ENCODE results near the gene DDX10. TPM values are rescaled to one million over a fixed set of nuclear protein-coding genes. Genes with fewer than 3 reads are reported as not detected.
"Not testable (repeated sequence)": the region's sequence is repeated elsewhere in the genome, so short reads cannot be mapped to it uniquely, and the experiment has no call there.

DDX10 gene
- 20.7 TPM for polyA plus RNA-seq (ENCODE audit: insufficient read length)

- DNase-seq (ENCODE audit: low read depth) = peak; percentile 93
Observed at GRCh38 chr11:108664730-108665525, at the start of gene DDX10. DDX10 (plus strand) TSS chr11:108665069; CDS start chr11:108665154, 85 bp downstream.

- no peak for DNase-seq (ENCODE audit: low read depth)
Observed at GRCh38 chr11:108616549-108616948, 48.3 kb upstream of the DDX10 start.

- no peak for DNase-seq (ENCODE audit: low read depth)
Observed at GRCh38 chr11:108617055-108617454, 47.8 kb upstream of the DDX10 start.

GRCh38 chr11:108618529-108618928, 46.3 kb upstream of the DDX10 start:
- DNase-seq (ENCODE audit: low read depth) = no peak

- no peak for DNase-seq (ENCODE audit: low read depth)
Observed at GRCh38 chr11:108620958-108621772, 43.7 kb upstream of the DDX10 start.

GRCh38 chr11:108622341-108622740, 42.5 kb upstream of the DDX10 start:
- no peak for DNase-seq (ENCODE audit: low read depth)

- DNase-seq (ENCODE audit: low read depth) = no peak
Observed at GRCh38 chr11:108624196-108624925, 40.5 kb upstream of the DDX10 start.

- no peak for DNase-seq (ENCODE audit: low read depth)
Observed at GRCh38 chr11:108628326-108628725, 36.5 kb upstream of the DDX10 start.

GRCh38 chr11:108628812-108629211, 36.1 kb upstream of the DDX10 start:
- DNase-seq (ENCODE audit: low read depth) = no peak

- no peak for DNase-seq (ENCODE audit: low read depth)
Observed at GRCh38 chr11:108629274-108629673, 35.6 kb upstream of the DDX10 start.

- no peak for DNase-seq (ENCODE audit: low read depth)
Observed at GRCh38 chr11:108632041-108632704, 32.7 kb upstream of the DDX10 start.

GRCh38 chr11:108635106-108635505, 29.8 kb upstream of the DDX10 start:
- no peak for DNase-seq (ENCODE audit: low read depth)

- DNase-seq (ENCODE audit: low read depth) = no peak
Observed at GRCh38 chr11:108636222-108636621, 28.6 kb upstream of the DDX10 start.

GRCh38 chr11:108639146-108639545, 25.7 kb upstream of the DDX10 start:
- no peak for DNase-seq (ENCODE audit: low read depth)

GRCh38 chr11:108641752-108642151, 23.1 kb upstream of the DDX10 start:
- DNase-seq (ENCODE audit: low read depth) = not testable (repeated sequence)

GRCh38 chr11:108643974-108644373, 20.9 kb upstream of the DDX10 start:
- no peak for DNase-seq (ENCODE audit: low read depth)

- no peak for DNase-seq (ENCODE audit: low read depth)
Observed at GRCh38 chr11:108645970-108646369, 18.9 kb upstream of the DDX10 start.

GRCh38 chr11:108647387-108647700, 17.5 kb upstream of the DDX10 start:
- no peak for DNase-seq (ENCODE audit: low read depth)

- peak; percentile 32 for DNase-seq (ENCODE audit: low read depth)
Observed at GRCh38 chr11:108647701-108648527, 17.0 kb upstream of the DDX10 start.

- no peak for DNase-seq (ENCODE audit: low read depth)
Observed at GRCh38 chr11:108648528-108648885, 16.4 kb upstream of the DDX10 start.

- not testable (repeated sequence) for DNase-seq (ENCODE audit: low read depth)
Observed at GRCh38 chr11:108654100-108654499, 10.8 kb upstream of the DDX10 start.
